HCT116 (cell line): Measurements from ENCODE around the gene PRPF18. TPM values are rescaled to one million over a fixed set of nuclear protein-coding genes. Genes with fewer than 3 reads are reported as not detected.

Experiments used
- ATAC-seq: fragments of 200-7000 bp; cut with Tn5 transposase; 2 replicates; pipeline ENCODE4 v1.9.1; 2020; ENCODE audit warnings: mild to moderate bottlenecking, moderate library complexity
- BruUV-seq: library from RNA; stranded (reverse); fragments of 400-500 nt; replicated peaks from 2 replicates; lab custom pipeline; 2021; lab: Mats Ljungman, UMichigan
- CTCF ChIA-PET: fragments of 300-600 bp; sonication (Branson Sonifier 250); formaldehyde crosslinking; loops from one replicate; lab custom pipeline; 2021; ENCODE audit warnings: antibody characterized with exemption; lab: Charles Lee
- POLR2A ChIA-PET: fragments of 300-600, 350-600 bp; sonication (Branson Sonifier 250); formaldehyde crosslinking; loops from one replicate; lab custom pipeline; 2021; ENCODE audit warnings: antibody characterized with exemption; lab: Charles Lee
- RAD21 ChIA-PET, 2 experiments: fragments of 300-600 bp; sonication (Branson Sonifier 250); formaldehyde crosslinking; loops; one replicate each; lab custom pipeline; 2023; ENCODE audit warnings: low total read pairs in 2 of 2; ENCODE audit not compliant: uncharacterized antibody in 2 of 2, unreplicated experiment in 2 of 2, low non-redundant PET in 1 of 2; lab: Charles Lee
- DNase-seq: peaks from one replicate; pipeline ENCODE4 v3.0.0-alpha.2; 2010; ENCODE audit warnings: low read depth, low spot score
- H2AFZ ChIP-seq: fragments of 200-600 bp; shearing (Covaris generic), sonication (generic); 2 replicates; pipeline ENCODE4 v1.6.1; 2017; ENCODE audit warnings: low read depth, mixed run types, mixed read lengths, antibody characterized with exemption, low read length; ENCODE audit not compliant: poor library complexity, severe bottlenecking
- H3K27ac ChIP-seq: 2 replicates; pipeline ENCODE4 v1.5.1; 2012; ENCODE audit warnings: low read depth, low read length
- H3K27me3 ChIP-seq: fragments of 200-600 bp; sonication (generic); 2 replicates; pipeline ENCODE4 v1.6.1; 2016; ENCODE audit warnings: mixed run types, low read length, mixed read lengths; ENCODE audit not compliant: insufficient read depth
- H3K36me3 ChIP-seq, 2 experiments: fragments of 200-500 bp in 1 of 2; fragments of 200-600 bp in 1 of 2; sonication (Bioruptor generic) in 1 of 2; sonication (generic) in 1 of 2; 2 replicates each; pipeline versions ENCODE4 v1.5.1 to v1.6.1; 2014 to 2016; ENCODE audit warnings: low read length in 2 of 2, inconsistent platforms in 1 of 2, mixed read lengths in 1 of 2, mixed run types in 1 of 2; ENCODE audit not compliant: insufficient read depth in 2 of 2, control insufficient read depth in 1 of 2
- H3K4me1 ChIP-seq, 2 experiments: fragments of 200-600 bp in 1 of 2; sonication (generic) in 1 of 2; 2 replicates each; pipeline versions ENCODE4 v1.5.1 to v1.6.1; 2012 to 2017; ENCODE audit warnings: low read length in 2 of 2, inconsistent platforms in 1 of 2, mild to moderate bottlenecking in 1 of 2, mixed read lengths in 1 of 2, mixed run types in 1 of 2, moderate library complexity in 1 of 2; ENCODE audit not compliant: insufficient read depth in 2 of 2, control insufficient read depth in 1 of 2
- H3K4me2 ChIP-seq: fragments of 200-600 bp; sonication (generic); 2 replicates; pipeline ENCODE4 v1.6.1; 2017; ENCODE audit warnings: mixed run types, low read length, mixed read lengths
- H3K4me3 ChIP-seq, 2 experiments: fragments of 200-600 bp in 1 of 2; sonication (generic) in 1 of 2; replicated peaks in 1 of 2; 2 replicates each; pipeline ENCODE4 v1.5.1; 2011 to 2016; ENCODE audit warnings: low read length in 2 of 2, control low read depth in 1 of 2, low read depth in 1 of 2, mild to moderate bottlenecking in 1 of 2, mixed read lengths in 1 of 2, mixed run types in 1 of 2
- H3K79me2 ChIP-seq: fragments of 200-600 bp; sonication (generic); 2 replicates; pipeline ENCODE4 v1.6.1; 2017; ENCODE audit warnings: mild to moderate bottlenecking, mixed run types, low read length, moderate library complexity, mixed read lengths; ENCODE audit not compliant: insufficient read depth
- H3K9ac ChIP-seq: fragments of 200-600 bp; sonication (generic); 2 replicates; pipeline ENCODE4 v1.6.1; 2016; ENCODE audit warnings: low read length, mixed read lengths
- H3K9me2 ChIP-seq: fragments of 200-600 bp; sonication (generic), shearing (Covaris generic); 2 replicates; pipeline ENCODE4 v1.6.1; 2017; ENCODE audit warnings: mixed run types, mild to moderate bottlenecking, moderate library complexity; ENCODE audit not compliant: insufficient read depth
- H3K9me3 ChIP-seq, 2 experiments: fragments of 200-500 bp in 1 of 2; fragments of 200-600 bp in 1 of 2; sonication (Bioruptor generic) in 1 of 2; sonication (generic) in 1 of 2; 2 replicates each; pipeline ENCODE4 v1.6.1; 2014 to 2017; ENCODE audit warnings: low read length in 2 of 2, mixed read lengths in 2 of 2, inconsistent platforms in 1 of 2, low read depth in 1 of 2, mild to moderate bottlenecking in 1 of 2, mixed run types in 1 of 2, moderate library complexity in 1 of 2; ENCODE audit not compliant: control insufficient read depth in 1 of 2, insufficient read depth in 1 of 2
- H4K20me1 ChIP-seq: fragments of 200-600 bp; sonication (generic), shearing (Covaris generic); 2 replicates; pipeline ENCODE4 v1.6.1; 2017; ENCODE audit warnings: mixed run types, mild to moderate bottlenecking, moderate library complexity; ENCODE audit not compliant: insufficient read depth
- CEBPB ChIP-seq: IDR thresholded peaks from 2 replicates; pipeline ENCODE4 v1.6.1; 2012; ENCODE audit warnings: low read depth
- ELF1 ChIP-seq: IDR thresholded peaks from 2 replicates; pipeline ENCODE4 v1.6.1; 2012; ENCODE audit warnings: low read depth, borderline replicate concordance
- JUND ChIP-seq: IDR thresholded peaks from 2 replicates; pipeline ENCODE4 v1.6.1; 2012
- POLR2AphosphoS5 ChIP-seq: IDR thresholded peaks from 2 replicates; pipeline ENCODE4 v1.6.1; 2011; ENCODE audit warnings: mild to moderate bottlenecking, low read depth, low read length, moderate library complexity
- REST ChIP-seq: IDR thresholded peaks from 2 replicates; pipeline ENCODE4 v1.6.1; 2012; ENCODE audit warnings: low read depth
- SRF ChIP-seq: IDR thresholded peaks from 2 replicates; pipeline ENCODE4 v1.6.1; 2012; ENCODE audit warnings: low read depth
- ZNF274 ChIP-seq: fragments of 200-500 bp; sonication (Bioruptor generic); IDR thresholded peaks from 2 replicates; pipeline ENCODE4 v1.6.1; 2014; ENCODE audit warnings: mild to moderate bottlenecking, low read depth, low read length, inconsistent platforms
- intact Hi-C: fragments of 100-400 bp; cut with micrococcal nuclease; formaldehyde crosslinking; loops from 2 replicates; pipeline ENCODE4 v1.10.0; 2022
- total RNA-seq: library from RNA; stranded (reverse); gene quantifications from one replicate; pipeline ENCODE4 v1.2.1, GENCODE V29; 2021; ENCODE audit not compliant: unreplicated experiment

Gene PRPF18
- total RNA-seq, 1 experiment from 2014 or later = 16.2 TPM

- RAD21 ChIA-PET = no interaction called here
- no peak overlapping the region for H3K27ac ChIP-seq
- ATAC-seq (no peak), DNase-seq (no peak)
- H3K27me3 ChIP-seq = no peaks in the 10 kb centered on the region
- CTCF ChIA-PET = no interaction called here
- intact Hi-C loops = no loop called here
- H3K4me1 ChIP-seq = no peaks in the 10 kb centered on the region
- no peaks in the 10 kb centered on the region for H4K20me1 ChIP-seq
- no TSS peak for BruUV-seq
- H3K4me3 ChIP-seq = no peak overlapping the region
- H3K79me2 ChIP-seq = no peaks in the 10 kb centered on the region
- no peaks in the 10 kb centered on the region for H3K36me3 ChIP-seq
- H3K9ac ChIP-seq = no peak overlapping the region
- H2AFZ ChIP-seq = no peak overlapping the region
- no peaks in the 10 kb centered on the region for H3K9me2 ChIP-seq
- H3K4me2 ChIP-seq = no peak overlapping the region
- H3K9me3 ChIP-seq = no peaks in the 10 kb centered on the region
- POLR2A ChIA-PET = no interaction called here
- no peak for TF ChIP-seq POLR2AphosphoS5
- no peak for TF ChIP-seq SRF
- TF ChIP-seq JUND = no peak
- TF ChIP-seq ELF1 = no peak
- TF ChIP-seq ZNF274 = no peak
- no peak for TF ChIP-seq CEBPB
- no peak for TF ChIP-seq REST
- TF ChIP-seq, all 23 proteins: peak for 0
Measured at GRCh38 chr10:13550802-13551201, 36.0 kb upstream of the PRPF18 start.
